GM18517 (cell line): ENCODE results near the gene SOX6.
"Not testable (repeated sequence)": the region's sequence is repeated elsewhere in the genome, so short reads cannot be mapped to it uniquely, and the experiment has no call there.

Experiments used
- ATAC-seq: cut with Tn5 transposase; IDR thresholded peaks from one replicate; pipeline ENCODE4 v1.9.1; 2021; ENCODE audit warnings: mild to moderate bottlenecking, moderate library complexity; ENCODE audit not compliant: unreplicated experiment

SOX6 gene

GRCh38 chr11:16155448-16155847 is 200.9 kb downstream of the SOX6 start:
- no peak for ATAC-seq

DNA sequence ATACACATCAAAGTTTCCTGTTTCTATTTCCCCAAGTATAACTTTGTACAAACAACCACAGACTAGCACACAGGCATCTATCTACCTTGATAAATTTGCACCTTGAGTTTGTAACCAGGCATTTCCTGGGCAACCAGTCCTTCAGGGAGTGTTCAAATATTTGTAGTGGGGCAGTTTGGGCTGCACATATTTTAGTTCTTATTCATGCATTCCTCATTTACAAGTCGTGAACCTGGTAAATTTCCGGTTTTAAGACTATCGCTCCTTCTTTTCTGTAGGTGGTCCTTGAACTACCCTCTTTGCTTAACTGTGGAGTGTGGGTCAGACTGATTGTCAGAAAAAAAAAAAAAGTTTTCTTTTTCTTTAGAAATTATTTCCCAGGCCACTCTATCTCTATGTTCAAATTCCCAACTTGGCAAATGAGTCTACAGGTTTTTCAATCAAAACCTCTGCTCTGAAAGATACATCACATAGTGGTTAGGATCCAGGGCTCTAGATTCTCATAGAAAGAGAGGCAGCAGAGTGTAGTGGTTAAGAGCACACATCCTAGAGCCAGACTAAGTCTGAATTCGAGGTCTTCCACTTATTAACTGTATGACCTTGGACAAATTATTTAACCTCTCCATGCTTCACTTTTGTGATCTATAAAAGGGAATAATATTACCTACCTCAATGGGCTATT is 201.5 kb downstream of the SOX6 start:
- no peak for ATAC-seq

DNA sequence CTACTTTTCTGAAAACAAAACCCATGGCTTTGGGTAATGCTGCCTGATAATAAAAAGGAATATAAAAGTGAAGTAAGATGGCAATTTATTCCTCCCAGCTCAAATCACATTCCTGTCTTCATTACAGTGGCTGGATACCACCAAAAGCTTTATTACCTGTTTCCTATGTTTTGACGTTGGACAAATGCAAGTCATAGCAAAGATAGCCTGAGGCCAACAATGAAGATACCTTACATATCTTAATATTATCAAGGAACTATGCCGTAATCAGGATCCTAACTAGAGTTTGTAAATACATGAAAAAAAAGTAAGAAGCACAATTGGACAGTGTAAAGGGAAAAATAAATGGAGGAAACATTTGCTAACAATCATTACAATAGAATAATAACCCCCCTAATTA is 202.4 kb downstream of the SOX6 start:
- ATAC-seq: no peak

GRCh38 chr11:16151138-16151537 is 205.2 kb downstream of the SOX6 start:
- ATAC-seq: no peak

GRCh38 chr11:16149476-16149875 is 206.9 kb downstream of the SOX6 start:
- ATAC-seq: no peak

- no peak for ATAC-seq
Measured at GRCh38 chr11:16148301-16148931, 207.9 kb downstream of the SOX6 start.

GRCh38 chr11:16146980-16147379 is 209.4 kb downstream of the SOX6 start:
- ATAC-seq: not testable (repeated sequence)

DNA sequence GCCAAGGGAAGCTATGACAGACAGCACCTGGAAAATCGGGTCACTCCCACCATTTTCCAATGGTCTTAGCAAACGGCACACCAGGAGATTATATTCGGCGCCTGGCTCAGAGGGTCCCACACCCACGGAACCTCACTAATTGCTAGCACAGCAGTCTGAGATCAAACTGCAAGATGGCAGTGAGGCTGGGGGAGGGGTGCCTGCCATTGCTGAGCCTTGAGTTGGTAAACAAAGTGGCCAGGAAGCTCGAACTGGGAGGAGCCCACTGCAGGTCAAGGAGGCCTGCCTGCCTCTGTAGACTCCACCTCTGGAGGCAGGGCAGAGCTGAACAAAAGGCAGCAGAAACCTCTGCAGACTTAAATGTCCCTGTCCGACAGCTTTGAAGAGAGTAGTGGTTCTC is 214.7 kb downstream of the SOX6 start:
- not testable (repeated sequence) for ATAC-seq

DNA sequence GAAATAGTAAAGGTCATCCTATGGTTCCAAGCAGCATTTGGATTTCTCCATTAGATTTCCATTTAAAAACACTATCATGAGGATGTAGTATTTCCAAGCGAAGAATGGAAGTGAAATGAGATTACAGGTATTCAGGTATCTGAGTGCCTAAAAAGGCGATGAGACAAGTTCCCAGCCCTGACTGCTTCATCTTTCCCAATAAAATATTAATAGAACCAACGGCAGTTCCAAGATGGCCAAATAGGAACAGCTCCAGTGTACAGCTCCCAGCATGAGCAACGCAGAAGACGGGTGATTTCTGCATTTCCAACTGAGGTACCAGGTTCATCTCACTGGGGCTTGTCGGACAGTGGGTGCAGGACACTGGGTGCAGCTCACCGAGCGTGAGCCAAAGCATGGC is 215.2 kb downstream of the SOX6 start:
- ATAC-seq: not testable (repeated sequence)

DNA sequence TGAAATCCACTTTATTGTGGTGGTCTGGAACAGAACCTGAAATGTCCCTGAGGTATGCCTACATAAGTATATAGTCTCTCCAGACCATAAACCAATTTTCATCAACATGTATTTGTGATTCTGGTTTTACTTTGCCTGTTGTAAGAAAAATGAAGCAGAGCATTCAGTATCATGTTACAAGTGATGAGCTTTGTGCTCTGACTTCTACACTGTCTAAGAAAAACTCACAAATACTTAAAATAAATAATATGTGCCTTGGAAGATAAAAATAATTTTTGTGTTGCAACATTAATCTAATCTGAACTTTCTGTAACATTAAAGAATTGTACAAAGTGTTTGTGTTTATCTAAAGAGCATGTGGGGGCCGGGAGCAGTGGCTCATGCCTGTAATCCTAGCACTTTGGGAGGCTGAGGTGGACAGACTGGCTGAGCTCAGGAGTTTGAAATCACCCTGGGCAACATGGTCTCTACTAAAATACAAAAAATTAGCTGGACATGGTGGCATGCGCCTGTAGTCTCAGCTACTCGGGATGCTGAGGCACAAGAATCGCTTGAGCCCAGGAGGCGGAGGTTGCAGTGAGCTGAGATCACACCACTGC is 219.5 kb downstream of the SOX6 start:
- ATAC-seq: no peak

DNA sequence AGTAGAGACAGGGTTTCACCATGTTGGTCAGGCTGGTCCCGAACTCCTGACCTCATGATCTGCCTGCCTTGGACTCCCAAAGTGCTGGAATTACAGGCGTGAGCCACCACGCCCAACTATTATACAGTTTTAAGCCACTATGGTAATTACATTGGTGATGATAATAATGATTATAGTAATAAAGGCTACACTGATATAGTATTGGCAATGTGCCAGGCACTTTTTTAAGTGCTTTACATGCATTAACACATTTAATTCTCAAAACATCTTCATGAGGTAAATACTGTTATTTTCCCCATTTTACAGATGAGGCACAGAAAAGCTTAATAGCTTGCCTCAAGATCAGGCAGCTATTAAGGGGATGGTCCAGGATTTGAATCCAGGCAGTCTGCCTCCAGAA is 222.5 kb downstream of the SOX6 start:
- no peak for ATAC-seq

DNA sequence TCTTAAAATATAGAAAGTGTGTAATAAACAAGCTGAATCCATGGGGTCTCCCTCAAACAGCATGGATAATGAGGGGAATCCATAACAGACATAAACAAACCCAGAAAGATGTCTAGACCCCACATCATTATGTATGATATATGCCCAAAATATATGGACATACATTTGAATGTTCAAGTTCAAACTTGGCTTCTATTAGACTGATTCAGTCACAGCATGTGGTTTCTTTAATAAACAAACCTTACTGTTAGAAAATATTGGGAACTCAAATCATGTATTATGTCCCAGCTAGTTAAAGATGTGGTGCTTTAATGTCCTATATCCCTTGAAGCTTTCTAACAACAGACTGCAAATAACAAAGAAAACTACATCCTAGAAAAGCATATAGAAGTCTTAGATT is 228.6 kb downstream of the SOX6 start:
- ATAC-seq: no peak

GRCh38 chr11:16126362-16126761 is 230.0 kb downstream of the SOX6 start:
- ATAC-seq: no peak

- ATAC-seq: no peak
Measured at GRCh38 chr11:16125796-16126195, 230.6 kb downstream of the SOX6 start.

DNA sequence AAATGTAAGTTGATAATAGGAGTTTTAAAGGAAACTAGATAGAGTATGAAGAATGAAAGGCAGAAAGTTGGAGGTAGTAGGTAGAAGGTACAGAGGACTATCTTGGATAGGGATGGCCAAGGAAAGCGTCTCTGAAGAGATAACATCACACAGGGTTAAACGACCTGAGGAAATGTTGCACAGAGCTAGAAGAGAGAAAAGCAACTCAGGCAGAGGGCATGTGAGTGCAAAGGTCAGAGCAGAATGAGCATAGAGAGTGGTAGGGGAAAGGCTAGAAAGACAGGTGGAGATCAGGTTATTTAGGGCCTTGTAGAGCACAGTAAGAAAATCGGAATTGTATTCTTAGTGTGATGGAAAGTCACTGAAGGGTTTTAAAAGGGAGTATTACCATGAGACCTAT is 232.0 kb downstream of the SOX6 start:
- ATAC-seq: no peak

GRCh38 chr11:16121853-16122252 is 234.5 kb downstream of the SOX6 start:
- ATAC-seq: no peak

GRCh38 chr11:16120008-16120407 is 236.3 kb downstream of the SOX6 start:
- ATAC-seq: no peak

- ATAC-seq: no peak
Measured at GRCh38 chr11:16117989-16118756, 238.2 kb downstream of the SOX6 start.

DNA sequence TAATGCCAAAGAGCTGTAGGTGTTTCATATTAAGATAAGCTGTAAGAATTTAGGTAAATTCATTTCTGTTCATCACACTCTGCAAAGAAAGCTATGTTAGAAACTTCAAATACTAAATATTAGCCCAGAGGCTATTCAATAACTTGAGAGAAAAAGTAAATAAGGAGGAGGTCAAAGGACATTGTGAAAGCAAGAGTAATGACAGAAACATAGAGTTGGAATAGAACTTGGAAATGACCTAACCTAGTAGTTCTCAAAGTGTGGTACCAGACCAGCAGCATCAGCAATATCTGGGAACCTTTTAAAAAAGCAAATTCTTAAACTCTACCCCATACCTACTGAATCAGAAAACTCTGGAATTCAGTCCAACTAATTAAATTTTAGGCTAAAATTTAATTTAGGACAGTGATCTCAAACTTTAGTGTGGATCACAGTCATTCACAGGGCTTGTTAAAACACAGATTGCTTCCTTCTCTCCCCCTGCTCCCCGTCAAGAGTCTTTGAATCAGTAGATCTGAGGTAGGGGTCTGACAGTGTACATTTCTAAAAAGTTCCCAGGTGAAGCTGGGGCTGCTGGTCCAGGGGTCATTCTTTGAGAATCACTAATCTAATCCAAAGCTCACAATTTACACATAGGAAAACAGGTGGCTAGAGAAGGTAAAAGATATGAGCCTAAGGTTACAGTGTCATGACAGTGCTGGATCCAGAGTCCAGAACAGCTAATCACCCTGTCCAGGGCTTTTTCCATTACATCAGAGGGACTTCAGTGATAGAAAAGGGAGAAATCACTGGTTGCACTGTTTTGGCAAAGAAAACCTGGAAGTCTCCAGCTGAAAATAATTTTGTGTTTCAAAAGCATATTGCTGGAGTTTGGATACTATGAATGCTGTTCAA is 241.1 kb downstream of the SOX6 start:
- ATAC-seq: no peak

DNA sequence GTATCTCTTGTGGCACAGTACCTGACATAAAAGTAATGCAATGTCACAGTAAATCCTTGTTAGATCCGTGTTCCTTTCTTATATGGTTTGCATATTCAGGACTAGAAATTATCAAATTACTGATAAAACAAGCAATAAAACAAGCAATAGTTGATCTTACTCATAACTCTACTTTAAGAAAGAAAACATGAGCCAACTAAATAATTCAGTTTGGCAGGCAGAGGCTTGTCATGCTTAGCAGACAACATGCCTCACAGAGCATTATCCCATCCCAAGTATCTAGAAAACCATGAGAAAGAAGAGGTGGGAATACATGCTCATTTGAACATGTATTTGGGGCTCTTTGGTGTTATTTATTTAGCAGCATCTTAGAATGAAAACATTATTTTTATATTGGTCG is 241.9 kb downstream of the SOX6 start:
- ATAC-seq: no peak

GRCh38 chr11:16111690-16112089 is 244.7 kb downstream of the SOX6 start:
- ATAC-seq: no peak
